ENCODE results near the gene RPS6KA2. TPM values are rescaled to one million over a fixed set of nuclear protein-coding genes. Genes with fewer than 3 reads are reported as not detected.
"Not testable (repeated sequence)": the region's sequence is repeated elsewhere in the genome, so short reads cannot be mapped to it uniquely, and the experiment has no call there.

Gene RPS6KA2
- total RNA-seq, 3 donors from 2014 or later = 8.6 to 21.3 (median 18.7) TPM

GRCh38 chr6:166583230-166583965 lies 43.7 kb downstream of the RPS6KA2 start:
- TF ChIP-seq, protein P1, sequence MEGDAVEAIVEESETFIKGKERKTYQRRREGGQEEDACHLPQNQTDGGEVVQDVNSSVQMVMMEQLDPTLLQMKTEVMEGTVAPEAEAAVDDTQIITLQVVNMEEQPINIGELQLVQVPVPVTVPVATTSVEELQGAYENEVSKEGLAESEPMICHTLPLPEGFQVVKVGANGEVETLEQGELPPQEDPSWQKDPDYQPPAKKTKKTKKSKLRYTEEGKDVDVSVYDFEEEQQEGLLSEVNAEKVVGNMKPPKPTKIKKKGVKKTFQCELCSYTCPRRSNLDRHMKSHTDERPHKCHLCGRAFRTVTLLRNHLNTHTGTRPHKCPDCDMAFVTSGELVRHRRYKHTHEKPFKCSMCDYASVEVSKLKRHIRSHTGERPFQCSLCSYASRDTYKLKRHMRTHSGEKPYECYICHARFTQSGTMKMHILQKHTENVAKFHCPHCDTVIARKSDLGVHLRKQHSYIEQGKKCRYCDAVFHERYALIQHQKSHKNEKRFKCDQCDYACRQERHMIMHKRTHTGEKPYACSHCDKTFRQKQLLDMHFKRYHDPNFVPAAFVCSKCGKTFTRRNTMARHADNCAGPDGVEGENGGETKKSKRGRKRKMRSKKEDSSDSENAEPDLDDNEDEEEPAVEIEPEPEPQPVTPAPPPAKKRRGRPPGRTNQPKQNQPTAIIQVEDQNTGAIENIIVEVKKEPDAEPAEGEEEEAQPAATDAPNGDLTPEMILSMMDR (IDR thresholded peaks at IDR 0.05) = no peak
- no peaks in the 10 kb centered on the region for H3K36me3 ChIP-seq (ENCODE audit: low read depth)
- no peak overlapping the region for H3K4me3 ChIP-seq
- intact Hi-C loops (cut with DNase I, micrococcal nuclease) = no loop called here
- H3K9me3 ChIP-seq = no peaks in the 10 kb centered on the region
- ATAC-seq = no peak
- no peak for DNase-seq
- no peaks in the 10 kb centered on the region for H3K4me1 ChIP-seq (ENCODE audit: low read depth)

GRCh38 chr6:166582258-166582657 lies 44.8 kb downstream of the RPS6KA2 start:
- ATAC-seq (no peak), DNase-seq (no peak)
- intact Hi-C loops (cut with DNase I, micrococcal nuclease) = no loop called here
- Histone ChIP-seq H3K4me1 (ENCODE audit: low read depth) (no peaks in the 10 kb centered on the region), H3K4me3 (no peak overlapping the region), H3K36me3 (ENCODE audit: low read depth) (no peaks in the 10 kb centered on the region), H3K9me3 (no peaks in the 10 kb centered on the region)
- TF ChIP-seq, protein P1 (IDR thresholded peaks at IDR 0.05) = no peak

GRCh38 chr6:166581801-166582200 lies 45.2 kb downstream of the RPS6KA2 start:
- intact Hi-C loops (cut with DNase I, micrococcal nuclease); ATAC-seq; DNase-seq; H3K4me3 ChIP-seq; H3K9me3 ChIP-seq; H3K36me3 ChIP-seq (ENCODE audit: low read depth); H3K4me1 ChIP-seq (ENCODE audit: low read depth): not testable (repeated sequence)

- ATAC-seq (no peak), DNase-seq (no peak)
- intact Hi-C loops (cut with DNase I, micrococcal nuclease) = no loop called here
- Histone ChIP-seq H3K9me3 (peaks cover 3% of the 10 kb centered on the region), H3K4me1 (ENCODE audit: low read depth) (no peaks in the 10 kb centered on the region), H3K4me3 (no peak overlapping the region), H3K36me3 (ENCODE audit: low read depth) (no peaks in the 10 kb centered on the region)
- TF ChIP-seq, protein P1 (IDR thresholded peaks at IDR 0.05) = no peak
These were observed 46.0 kb downstream of the RPS6KA2 start for GRCh38 chr6:166581091-166581511.

DNA sequence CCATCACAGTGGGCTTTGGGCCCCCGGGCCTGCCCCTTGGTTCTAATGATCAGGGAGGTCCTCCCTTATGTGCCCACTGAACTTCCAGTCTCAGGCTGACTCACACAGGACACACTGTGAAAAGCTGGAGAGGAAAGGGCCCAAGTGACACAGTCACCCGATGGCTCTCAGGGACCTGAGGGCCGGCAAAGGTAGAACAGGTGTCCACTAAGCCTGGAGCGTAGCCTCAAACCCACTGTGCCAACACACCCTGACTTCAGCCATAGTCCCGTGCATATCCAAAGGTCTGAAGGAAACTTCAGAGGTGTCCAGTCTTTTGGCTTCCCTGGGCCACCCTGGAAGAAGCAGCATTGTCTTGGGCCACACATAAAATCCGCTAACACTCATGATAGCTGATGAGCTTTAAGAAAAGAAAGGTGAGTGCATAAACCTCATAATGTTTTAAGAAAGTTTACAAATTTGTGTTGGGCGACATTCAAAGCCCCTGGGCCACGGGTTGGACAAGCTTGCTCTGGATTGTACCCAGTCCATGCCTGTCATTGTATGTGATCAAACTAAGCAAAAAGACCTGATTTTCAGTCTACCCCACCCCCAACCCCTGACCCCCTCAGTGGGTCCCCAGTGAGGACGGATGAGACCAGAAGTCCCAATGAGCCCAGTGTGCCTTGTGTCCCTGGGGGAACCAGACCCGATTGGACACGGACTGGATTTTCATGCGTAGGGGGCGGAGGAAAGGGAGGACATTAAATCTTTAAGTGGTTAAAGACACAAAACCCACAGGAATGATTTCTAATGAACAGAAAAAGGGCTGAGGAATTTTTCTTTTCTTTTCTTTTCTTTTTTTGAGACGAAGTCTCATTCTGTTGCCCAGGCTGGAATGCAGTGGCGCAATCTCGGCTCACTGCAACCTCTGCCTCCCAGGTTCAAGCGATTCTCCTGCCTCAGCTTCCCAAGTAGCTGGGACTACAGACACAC lies 46.7 kb downstream of the RPS6KA2 start:
- intact Hi-C loops (cut with DNase I, micrococcal nuclease) = no loop called here
- Histone ChIP-seq H3K4me1 (ENCODE audit: low read depth) (no peaks in the 10 kb centered on the region), H3K36me3 (ENCODE audit: low read depth) (no peaks in the 10 kb centered on the region), H3K9me3 (peaks cover 4% of the 10 kb centered on the region), H3K4me3 (no peak overlapping the region)
- ATAC-seq (no peak), DNase-seq (no peak)
- TF ChIP-seq, protein P1 (IDR thresholded peaks at IDR 0.05) = no peak

Measured in mucosa of descending colon (tissue), 3 donors.